ENCODE results near the gene NAT8L.

NAT8L gene

GRCh38 chr4:2087170-2087569 is 28.0 kb downstream of the NAT8L start:
- H3K4me3 Mint-ChIP-seq, result no peak overlapping the region
- DNase-seq (no peak), ATAC-seq (no peak)
- H3K27me3 Mint-ChIP-seq, result no peaks in the 10 kb centered on the region
- no peaks in the 10 kb centered on the region for H3K4me1 Mint-ChIP-seq
- no peak overlapping the region for H3K27ac Mint-ChIP-seq
- H3K9me3 Mint-ChIP-seq, result no peaks in the 10 kb centered on the region

- Mint-ChIP-seq H3K4me1 (no peaks in the 10 kb centered on the region), H3K9me3 (no peaks in the 10 kb centered on the region), H3K27me3 (peaks cover 6% of the 10 kb centered on the region), H3K27ac (no peak overlapping the region), H3K4me3 (no peak overlapping the region)
- ATAC-seq (no peak), DNase-seq (no peak)
Measured at GRCh38 chr4:2089222-2089621, 30.1 kb downstream of the NAT8L start.

- ATAC-seq (no peak), DNase-seq (no peak)
- H3K4me3 Mint-ChIP-seq, result no peak overlapping the region
- H3K4me1 Mint-ChIP-seq, result no peaks in the 10 kb centered on the region
- H3K9me3 Mint-ChIP-seq, result peaks cover 0 to 2% of the 10 kb centered on the region in 2 donors
- H3K27me3 Mint-ChIP-seq, result peaks cover 6% of the 10 kb centered on the region
- H3K27ac Mint-ChIP-seq, result no peak overlapping the region
Measured at GRCh38 chr4:2090642-2091041, 31.5 kb downstream of the NAT8L start.

GRCh38 chr4:2091990-2092668 is 33.0 kb downstream of the NAT8L start:
- Mint-ChIP-seq H3K27me3 (peaks cover 6% of the 10 kb centered on the region), H3K4me3 (no peak overlapping the region), H3K27ac (peak overlapping the region in 1 of 2 donors; percentile 34), H3K4me1 (no peaks in the 10 kb centered on the region), H3K9me3 (peaks cover 8 to 17% of the 10 kb centered on the region in 2 donors)
- ATAC-seq (no peak), DNase-seq (no peak)

- H3K27ac Mint-ChIP-seq, result no peak overlapping the region
- no peak for ATAC-seq
- H3K27me3 Mint-ChIP-seq, result peaks cover 6% of the 10 kb centered on the region
- H3K4me1 Mint-ChIP-seq, result no peaks in the 10 kb centered on the region
- no peak for DNase-seq
- peaks cover 8 to 17% of the 10 kb centered on the region in 2 donors for H3K9me3 Mint-ChIP-seq
- no peak overlapping the region for H3K4me3 Mint-ChIP-seq
Measured at GRCh38 chr4:2092669-2093053, 33.5 kb downstream of the NAT8L start.

- H3K27ac Mint-ChIP-seq, result no peak overlapping the region
- ATAC-seq, result no peak
- H3K4me1 Mint-ChIP-seq, result no peaks in the 10 kb centered on the region
- H3K4me3 Mint-ChIP-seq, result no peak overlapping the region
- H3K27me3 Mint-ChIP-seq, result peaks cover 6% of the 10 kb centered on the region
- DNase-seq, result no peak
- H3K9me3 Mint-ChIP-seq, result peaks cover 8 to 17% of the 10 kb centered on the region in 2 donors
Measured at GRCh38 chr4:2093265-2093664, 34.1 kb downstream of the NAT8L start.

- DNase-seq, result no peak
- Mint-ChIP-seq H3K4me3 (no peak overlapping the region), H3K27ac (no peak overlapping the region), H3K9me3 (peaks cover 8 to 17% of the 10 kb centered on the region in 2 donors), H3K27me3 (peaks cover 11% of the 10 kb centered on the region), H3K4me1 (no peaks in the 10 kb centered on the region)
- no peak for ATAC-seq
Measured at GRCh38 chr4:2094545-2094944, 35.4 kb downstream of the NAT8L start.

- ATAC-seq, result no peak
- H3K27ac Mint-ChIP-seq, result no peak overlapping the region
- no peak overlapping the region for H3K4me3 Mint-ChIP-seq
- H3K27me3 Mint-ChIP-seq, result peaks cover 12% of the 10 kb centered on the region
- H3K4me1 Mint-ChIP-seq, result no peaks in the 10 kb centered on the region
- H3K9me3 Mint-ChIP-seq, result peaks cover 8 to 17% of the 10 kb centered on the region in 2 donors
- no peak for DNase-seq
Measured at GRCh38 chr4:2095236-2096072, 36.3 kb downstream of the NAT8L start.

- H3K27ac Mint-ChIP-seq, result no peak overlapping the region
- peaks cover 8 to 20% of the 10 kb centered on the region in 2 donors for H3K9me3 Mint-ChIP-seq
- H3K4me1 Mint-ChIP-seq, result no peaks in the 10 kb centered on the region
- no peak overlapping the region for H3K4me3 Mint-ChIP-seq
- H3K27me3 Mint-ChIP-seq, result peaks cover 12% of the 10 kb centered on the region
- ATAC-seq (no peak), DNase-seq (no peak)
Measured at GRCh38 chr4:2096073-2096609, 37.0 kb downstream of the NAT8L start.

- H3K27me3 Mint-ChIP-seq, result peaks cover 6% of the 10 kb centered on the region
- H3K4me3 Mint-ChIP-seq, result no peak overlapping the region
- DNase-seq (no peak), ATAC-seq (no peak)
- H3K27ac Mint-ChIP-seq, result no peak overlapping the region
- peaks cover 22 to 35% of the 10 kb centered on the region in 2 donors for H3K9me3 Mint-ChIP-seq
- H3K4me1 Mint-ChIP-seq, result peaks cover 6% of the 10 kb centered on the region
Measured at GRCh38 chr4:2101346-2102044, 42.4 kb downstream of the NAT8L start.

- no peak for ATAC-seq
- peaks cover 6% of the 10 kb centered on the region for H3K4me1 Mint-ChIP-seq
- H3K9me3 Mint-ChIP-seq, result peaks cover 16 to 29% of the 10 kb centered on the region in 2 donors
- peaks cover 6% of the 10 kb centered on the region for H3K27me3 Mint-ChIP-seq
- no peak for DNase-seq
- no peak overlapping the region for H3K27ac Mint-ChIP-seq
- H3K4me3 Mint-ChIP-seq, result no peak overlapping the region
Measured at GRCh38 chr4:2102045-2102883, 43.1 kb downstream of the NAT8L start.

- Mint-ChIP-seq H3K27ac (no peak overlapping the region), H3K27me3 (peaks cover 6% of the 10 kb centered on the region), H3K9me3 (peaks cover 16 to 29% of the 10 kb centered on the region in 2 donors), H3K4me3 (no peak overlapping the region), H3K4me1 (peaks cover 6% of the 10 kb centered on the region)
- DNase-seq (no peak), ATAC-seq (no peak)
Measured at GRCh38 chr4:2103127-2103842, 44.2 kb downstream of the NAT8L start.

- Mint-ChIP-seq H3K4me1 (peaks cover 11% of the 10 kb centered on the region), H3K9me3 (peaks cover 16 to 29% of the 10 kb centered on the region in 2 donors), H3K4me3 (no peak overlapping the region), H3K27me3 (peaks cover 6% of the 10 kb centered on the region), H3K27ac (no peak overlapping the region)
- ATAC-seq (no peak), DNase-seq (no peak)
Measured at GRCh38 chr4:2103843-2104547, 44.9 kb downstream of the NAT8L start.

Data from stimulated activated naive CD8-positive, alpha-beta T cell treated with anti-CD3 and anti-CD28 coated beads, Interleukin-15, amount 100 ng/mL, for 72 hours (primary cell).